Nephron (organoid): ENCODE data around the gene POLG2.

Experiments used
- H3K27ac Mint-ChIP-seq, 3 experiments: 2 replicates each; pipeline ENCODE4 v1.8.0; 2020; ENCODE audit warnings: mixed read lengths in 3 of 3, mild to moderate bottlenecking in 2 of 3, moderate library complexity in 1 of 3
- H3K27me3 Mint-ChIP-seq: 2 replicates; pipeline ENCODE4 v1.8.0; 2021; ENCODE audit warnings: low read depth, mild to moderate bottlenecking, moderate library complexity, mixed read lengths
- H3K36me3 Mint-ChIP-seq: 2 replicates; pipeline ENCODE4 v1.8.0; 2020; ENCODE audit warnings: low read depth, mixed read lengths
- H3K4me1 Mint-ChIP-seq: 2 replicates; pipeline ENCODE4 v1.8.0; 2020; ENCODE audit warnings: mixed read lengths
- H3K4me3 Mint-ChIP-seq, 3 experiments: 2 replicates each; pipeline ENCODE4 v1.8.0; 2020; ENCODE audit warnings: mild to moderate bottlenecking in 3 of 3, mixed read lengths in 3 of 3, moderate library complexity in 2 of 3
- H3K9me3 Mint-ChIP-seq: 2 replicates; pipeline ENCODE4 v1.8.0; 2020; ENCODE audit warnings: mixed read lengths
- TF ChIP-seq, protein P1 (sequence below), 3 experiments: fragments of 200-600 bp; sonication (generic); IDR thresholded peaks; one replicate each; pipeline ENCODE4 v1.5.0; 2021; ENCODE audit warnings: antibody characterized with exemption in 3 of 3; ENCODE audit not compliant: unreplicated experiment in 3 of 3

The POLG2 gene

GRCh38 chr17:64491034-64491860 is 5.6 kb downstream of the POLG2 start:
- TF ChIP-seq, protein P1, sequence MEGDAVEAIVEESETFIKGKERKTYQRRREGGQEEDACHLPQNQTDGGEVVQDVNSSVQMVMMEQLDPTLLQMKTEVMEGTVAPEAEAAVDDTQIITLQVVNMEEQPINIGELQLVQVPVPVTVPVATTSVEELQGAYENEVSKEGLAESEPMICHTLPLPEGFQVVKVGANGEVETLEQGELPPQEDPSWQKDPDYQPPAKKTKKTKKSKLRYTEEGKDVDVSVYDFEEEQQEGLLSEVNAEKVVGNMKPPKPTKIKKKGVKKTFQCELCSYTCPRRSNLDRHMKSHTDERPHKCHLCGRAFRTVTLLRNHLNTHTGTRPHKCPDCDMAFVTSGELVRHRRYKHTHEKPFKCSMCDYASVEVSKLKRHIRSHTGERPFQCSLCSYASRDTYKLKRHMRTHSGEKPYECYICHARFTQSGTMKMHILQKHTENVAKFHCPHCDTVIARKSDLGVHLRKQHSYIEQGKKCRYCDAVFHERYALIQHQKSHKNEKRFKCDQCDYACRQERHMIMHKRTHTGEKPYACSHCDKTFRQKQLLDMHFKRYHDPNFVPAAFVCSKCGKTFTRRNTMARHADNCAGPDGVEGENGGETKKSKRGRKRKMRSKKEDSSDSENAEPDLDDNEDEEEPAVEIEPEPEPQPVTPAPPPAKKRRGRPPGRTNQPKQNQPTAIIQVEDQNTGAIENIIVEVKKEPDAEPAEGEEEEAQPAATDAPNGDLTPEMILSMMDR (IDR thresholded peaks at IDR 0.05; ENCODE audit: unreplicated experiment in 3 of 3): peak in 1 of 3 experiments; percentile 10
- Mint-ChIP-seq H3K4me1 (peaks cover 18% of the 10 kb centered on the region), H3K4me3 (no peak overlapping the region), H3K27ac (no peak overlapping the region), H3K9me3 (no peaks in the 10 kb centered on the region), H3K27me3 (no peaks in the 10 kb centered on the region), H3K36me3 (peaks cover 41% of the 10 kb centered on the region)

DNA sequence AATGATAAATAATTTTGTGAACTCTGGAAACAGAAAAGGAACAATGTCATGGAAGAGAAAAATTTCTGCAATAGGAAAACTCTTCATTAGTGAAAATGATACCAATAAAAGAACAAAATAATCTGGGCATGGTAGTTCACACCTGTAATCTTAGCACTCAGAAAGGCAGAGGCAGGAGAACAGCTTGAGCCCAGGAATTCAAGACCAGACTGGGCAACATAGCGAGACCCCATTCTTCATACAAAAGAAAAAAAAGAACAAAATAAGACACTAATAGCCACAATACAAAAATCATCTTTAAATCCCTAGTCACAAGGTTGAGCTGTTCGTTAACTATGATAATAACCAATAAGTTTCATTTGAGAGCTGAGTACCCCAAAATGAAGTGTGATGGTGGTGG is 8.6 kb downstream of the POLG2 start:
- H3K4me1 Mint-ChIP-seq: no peaks in the 10 kb centered on the region
- H3K27me3 Mint-ChIP-seq: no peaks in the 10 kb centered on the region
- TF ChIP-seq, protein P1 (IDR thresholded peaks at IDR 0.05; ENCODE audit: unreplicated experiment in 3 of 3): no peak
- H3K27ac Mint-ChIP-seq: no peak overlapping the region
- H3K4me3 Mint-ChIP-seq: no peak overlapping the region
- H3K36me3 Mint-ChIP-seq: peaks cover 55% of the 10 kb centered on the region
- no peaks in the 10 kb centered on the region for H3K9me3 Mint-ChIP-seq

GRCh38 chr17:64484380-64484779 is 12.5 kb downstream of the POLG2 start:
- H3K4me1 Mint-ChIP-seq: no peaks in the 10 kb centered on the region
- no peak overlapping the region for H3K27ac Mint-ChIP-seq
- H3K27me3 Mint-ChIP-seq: no peaks in the 10 kb centered on the region
- peaks cover 42% of the 10 kb centered on the region for H3K36me3 Mint-ChIP-seq
- H3K4me3 Mint-ChIP-seq: no peak overlapping the region
- TF ChIP-seq, protein P1 (IDR thresholded peaks at IDR 0.05; ENCODE audit: unreplicated experiment in 3 of 3): no peak
- H3K9me3 Mint-ChIP-seq: no peaks in the 10 kb centered on the region

DNA sequence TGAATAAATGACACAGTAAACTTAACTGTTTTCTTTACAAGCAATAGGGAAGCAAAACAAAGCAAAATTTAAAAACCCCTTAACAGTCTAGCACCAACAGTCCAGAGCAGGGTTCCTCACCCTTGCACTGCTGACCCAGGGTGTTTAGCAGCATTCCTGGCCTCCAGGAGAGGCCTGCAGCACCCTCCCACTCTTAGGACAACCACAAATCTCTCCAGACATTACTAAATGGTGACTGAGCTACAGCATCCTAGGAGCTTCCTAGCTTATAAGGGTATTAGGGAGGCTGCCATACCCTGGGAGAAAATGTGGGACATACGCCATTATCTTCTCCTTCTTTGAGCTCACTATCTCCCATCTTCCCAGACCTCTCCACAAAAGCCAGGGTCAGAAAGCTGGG is 15.9 kb downstream of the POLG2 start:
- Mint-ChIP-seq H3K27me3 (no peaks in the 10 kb centered on the region), H3K27ac (no peak overlapping the region), H3K4me3 (no peak overlapping the region), H3K9me3 (no peaks in the 10 kb centered on the region), H3K4me1 (no peaks in the 10 kb centered on the region), H3K36me3 (peaks cover 41% of the 10 kb centered on the region)
- TF ChIP-seq, protein P1 (IDR thresholded peaks at IDR 0.05; ENCODE audit: unreplicated experiment in 3 of 3): no peak

- no peaks in the 10 kb centered on the region for H3K27me3 Mint-ChIP-seq
- H3K27ac Mint-ChIP-seq: no peak overlapping the region
- no peaks in the 10 kb centered on the region for H3K9me3 Mint-ChIP-seq
- TF ChIP-seq, protein P1 (IDR thresholded peaks at IDR 0.05; ENCODE audit: unreplicated experiment in 3 of 3): no peak
- H3K4me3 Mint-ChIP-seq: no peak overlapping the region
- peaks cover 21% of the 10 kb centered on the region for H3K36me3 Mint-ChIP-seq
- no peaks in the 10 kb centered on the region for H3K4me1 Mint-ChIP-seq
Observed at GRCh38 chr17:64477849-64478248, 19.0 kb downstream of the POLG2 start.

GRCh38 chr17:64472564-64472963 is 24.3 kb downstream of the POLG2 start:
- Mint-ChIP-seq H3K4me1 (no peaks in the 10 kb centered on the region), H3K4me3 (no peak overlapping the region), H3K27ac (no peak overlapping the region)

More at GRCh38 chr17:64472564-64472963, 24.3 kb downstream of the POLG2 start:
- H3K9me3 Mint-ChIP-seq: no peaks in the 10 kb centered on the region
- peaks cover 6% of the 10 kb centered on the region for H3K36me3 Mint-ChIP-seq
- TF ChIP-seq, protein P1 (IDR thresholded peaks at IDR 0.05; ENCODE audit: unreplicated experiment in 3 of 3): no peak
- H3K27me3 Mint-ChIP-seq: peaks cover 7% of the 10 kb centered on the region
